AG04450 (cell line): ENCODE results near the gene EBPL. TPM values are rescaled to one million over a fixed set of nuclear protein-coding genes. Genes with fewer than 3 reads are reported as not detected.

ENCODE experiments used
- CTCF ChIA-PET: fragments of 300-600, 350-600 bp; formaldehyde crosslinking; extraction: SDS; loops from one replicate; lab custom pipeline; 2022; ENCODE audit warnings: antibody characterized with exemption, inconsistent platforms; lab: Charles Lee
- POLR2A ChIA-PET: fragments of 350-600 bp; formaldehyde crosslinking; extraction: SDS; loops from one replicate; lab custom pipeline; 2021; ENCODE audit warnings: antibody characterized with exemption, inconsistent platforms; lab: Yijun Ruan, JAX
- DNase-seq: peaks from one replicate; pipeline ENCODE4 v3.0.0-alpha.2; 2011; ENCODE audit warnings: low read depth, low spot score
- H3K27ac ChIP-seq: one replicate; pipeline ENCODE4 v1.5.1; 2012; ENCODE audit warnings: low read depth, low read length, control low read depth
- H3K27me3 ChIP-seq: one replicate; pipeline ENCODE4 v1.6.0; 2012; ENCODE audit warnings: low read length; ENCODE audit not compliant: control insufficient read depth, insufficient read depth
- H3K4me3 ChIP-seq: 2 replicates; pipeline ENCODE4 v1.5.1; 2011; ENCODE audit warnings: mild to moderate bottlenecking, low read depth, low read length, control low read depth
- H3K9me3 ChIP-seq: 2 replicates; pipeline ENCODE4 v1.5.1; 2012; ENCODE audit warnings: low read length; ENCODE audit not compliant: control insufficient read depth, insufficient read depth
- polyA plus RNA-seq: library from polyadenylated mRNA; depleted of rRNA; stranded (reverse); fragments of >200 nt; gene quantifications from 2 replicates; pipeline ENCODE4 v1.2.3, GENCODE V29; 2011
- TF ChIP-seq, protein P1 (sequence below): IDR thresholded peaks from 2 replicates; pipeline ENCODE4 v1.5.1; 2011; ENCODE audit warnings: low read depth, low read length, control low read depth, inconsistent platforms

EBPL gene
- polyA plus RNA-seq, 1 experiment, result 131 TPM

GRCh38 chr13:49638744-49639072 lies 52.6 kb downstream of the EBPL start:
- ChIA-PET CTCF (no interaction called here), POLR2A (no interaction called here)
- no peak for DNase-seq
- H3K4me3 ChIP-seq, result no peak overlapping the region
- no peaks in the 10 kb centered on the region for H3K9me3 ChIP-seq
- TF ChIP-seq, protein P1, sequence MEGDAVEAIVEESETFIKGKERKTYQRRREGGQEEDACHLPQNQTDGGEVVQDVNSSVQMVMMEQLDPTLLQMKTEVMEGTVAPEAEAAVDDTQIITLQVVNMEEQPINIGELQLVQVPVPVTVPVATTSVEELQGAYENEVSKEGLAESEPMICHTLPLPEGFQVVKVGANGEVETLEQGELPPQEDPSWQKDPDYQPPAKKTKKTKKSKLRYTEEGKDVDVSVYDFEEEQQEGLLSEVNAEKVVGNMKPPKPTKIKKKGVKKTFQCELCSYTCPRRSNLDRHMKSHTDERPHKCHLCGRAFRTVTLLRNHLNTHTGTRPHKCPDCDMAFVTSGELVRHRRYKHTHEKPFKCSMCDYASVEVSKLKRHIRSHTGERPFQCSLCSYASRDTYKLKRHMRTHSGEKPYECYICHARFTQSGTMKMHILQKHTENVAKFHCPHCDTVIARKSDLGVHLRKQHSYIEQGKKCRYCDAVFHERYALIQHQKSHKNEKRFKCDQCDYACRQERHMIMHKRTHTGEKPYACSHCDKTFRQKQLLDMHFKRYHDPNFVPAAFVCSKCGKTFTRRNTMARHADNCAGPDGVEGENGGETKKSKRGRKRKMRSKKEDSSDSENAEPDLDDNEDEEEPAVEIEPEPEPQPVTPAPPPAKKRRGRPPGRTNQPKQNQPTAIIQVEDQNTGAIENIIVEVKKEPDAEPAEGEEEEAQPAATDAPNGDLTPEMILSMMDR, result no peak
- H3K27ac ChIP-seq, result no peak overlapping the region
- peaks cover 3% of the 10 kb centered on the region for H3K27me3 ChIP-seq

GRCh38 chr13:49638030-49638743 lies 53.1 kb downstream of the EBPL start:
- Histone ChIP-seq H3K4me3 (no peak overlapping the region), H3K9me3 (no peaks in the 10 kb centered on the region), H3K27ac (no peak overlapping the region), H3K27me3 (peaks cover 3% of the 10 kb centered on the region)
- POLR2A ChIA-PET, result no interaction called here
- TF ChIP-seq, protein P1, result no peak
- no peak for DNase-seq
- CTCF ChIA-PET, result interaction anchor here (1.2 kb wide), 1 partner anchor 10 kb away, joined by 3 read pairs; the partner anchor contains the start of gene ARL11

DNA sequence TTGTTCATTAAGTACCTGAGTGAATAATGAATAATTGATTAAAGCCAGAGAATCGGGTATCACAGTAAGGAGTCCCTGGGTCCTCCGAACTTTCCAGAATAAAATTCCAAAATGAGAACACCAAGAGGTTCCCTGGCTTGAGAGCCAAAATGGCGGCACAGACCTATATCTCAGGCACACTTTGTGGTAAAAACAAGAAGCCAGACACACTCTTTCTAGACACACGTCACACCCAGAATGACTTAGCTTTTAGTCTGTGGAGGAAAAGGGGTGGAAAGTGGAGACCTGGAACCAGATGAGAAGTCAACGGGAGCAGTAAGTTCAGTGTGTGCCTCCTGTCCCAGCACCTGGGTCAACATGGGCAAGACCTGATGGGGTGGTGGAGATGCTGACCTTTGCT lies 54.6 kb downstream of the EBPL start:
- ChIA-PET CTCF (no interaction called here), POLR2A (no interaction called here)
- TF ChIP-seq, protein P1, result no peak

GRCh38 chr13:49635599-49636433 lies 55.5 kb downstream of the EBPL start:
- Histone ChIP-seq H3K27ac (no peak overlapping the region), H3K9me3 (0 out of 2 replicates have a peak, but pooled peaks cover under 1% of the 10 kb centered on the region), H3K4me3 (peak overlapping the region; percentile 20), H3K27me3 (peaks cover 3% of the 10 kb centered on the region)
- TF ChIP-seq, protein P1, result no peak
- peak; percentile 27 for DNase-seq
- ChIA-PET POLR2A (interaction anchor here (0.6 kb wide), 1 partner anchor 151 kb away, joined by 4 read pairs; no protein-coding TSS in a partner anchor), CTCF (no interaction called here)

More for the DNA sequence above, 54.6 kb downstream of the EBPL start:
- Histone ChIP-seq H3K9me3 (no peaks in the 10 kb centered on the region), H3K27me3 (peaks cover 3% of the 10 kb centered on the region), H3K27ac (no peak overlapping the region), H3K4me3 (no peak overlapping the region)
- no peak for DNase-seq

DNA sequence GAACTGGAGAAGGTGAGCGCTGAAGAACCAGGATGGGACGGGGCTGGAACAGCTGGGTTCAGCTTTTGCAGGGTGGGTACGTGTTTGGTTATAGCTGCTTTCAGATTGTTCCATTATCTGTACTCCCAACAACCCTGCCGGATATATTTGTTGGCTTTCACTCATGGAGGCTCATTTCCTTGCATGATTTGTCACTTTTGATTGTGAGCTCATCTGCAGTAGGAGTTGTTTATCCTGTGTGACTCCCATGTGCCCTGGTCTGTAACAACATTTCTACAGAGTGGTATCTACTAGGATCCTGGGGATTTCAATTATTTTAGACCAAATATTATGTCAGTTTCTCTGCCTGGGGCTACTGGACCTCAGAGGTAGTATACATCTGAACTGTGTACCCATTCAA lies 57.6 kb downstream of the EBPL start:
- Histone ChIP-seq H3K27ac (no peak overlapping the region), H3K4me3 (no peak overlapping the region), H3K27me3 (peaks cover 3% of the 10 kb centered on the region), H3K9me3 (peaks cover 6% of the 10 kb centered on the region; the same call in 1 of the 2 replicates)
- CTCF ChIA-PET, result no interaction called here
- TF ChIP-seq, protein P1, result no peak
- POLR2A ChIA-PET, result no interaction called here
- DNase-seq, result no peak
